GM19351 (cell line): ENCODE results near the gene KCNAB2.

Experiments used
- ATAC-seq: cut with Tn5 transposase; IDR thresholded peaks from one replicate; pipeline ENCODE4 v1.9.1; 2021; ENCODE audit warnings: mild to moderate bottlenecking, moderate library complexity; ENCODE audit not compliant: unreplicated experiment

Gene KCNAB2

DNA sequence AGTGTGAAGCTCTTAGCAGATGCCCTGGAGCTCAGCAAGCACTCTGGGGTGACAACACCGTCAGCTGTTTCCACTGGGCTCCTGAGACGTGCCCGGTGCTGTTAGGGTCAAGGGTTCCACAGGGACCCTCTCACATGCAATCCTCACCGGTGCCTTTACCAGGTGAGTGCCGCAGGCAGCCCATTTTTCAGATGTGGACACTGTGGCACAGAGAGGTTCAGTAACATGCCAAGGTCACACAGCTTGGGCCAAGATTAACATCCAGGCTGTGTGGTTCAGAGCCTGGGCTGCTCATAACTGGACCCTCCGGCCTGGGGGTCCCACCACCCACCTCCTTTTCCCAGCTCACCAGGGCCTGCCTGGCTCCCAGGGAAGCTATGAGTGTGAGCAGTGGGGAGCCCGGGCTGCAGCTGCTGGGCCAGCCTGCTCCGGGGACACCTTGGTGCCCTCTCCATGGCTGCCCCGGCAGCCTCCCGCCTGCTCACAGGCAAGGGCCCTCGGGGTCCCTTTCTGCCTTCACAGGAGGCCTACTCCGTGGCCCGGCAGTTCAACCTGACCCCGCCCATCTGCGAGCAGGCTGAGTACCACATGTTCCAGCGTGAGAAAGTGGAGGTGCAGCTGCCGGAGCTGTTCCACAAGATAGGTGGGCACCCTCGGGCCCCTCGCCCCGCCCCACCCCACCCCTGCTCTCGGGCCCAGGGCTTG is 49.3 kb downstream of the KCNAB2 start:
- ATAC-seq = no peak

DNA sequence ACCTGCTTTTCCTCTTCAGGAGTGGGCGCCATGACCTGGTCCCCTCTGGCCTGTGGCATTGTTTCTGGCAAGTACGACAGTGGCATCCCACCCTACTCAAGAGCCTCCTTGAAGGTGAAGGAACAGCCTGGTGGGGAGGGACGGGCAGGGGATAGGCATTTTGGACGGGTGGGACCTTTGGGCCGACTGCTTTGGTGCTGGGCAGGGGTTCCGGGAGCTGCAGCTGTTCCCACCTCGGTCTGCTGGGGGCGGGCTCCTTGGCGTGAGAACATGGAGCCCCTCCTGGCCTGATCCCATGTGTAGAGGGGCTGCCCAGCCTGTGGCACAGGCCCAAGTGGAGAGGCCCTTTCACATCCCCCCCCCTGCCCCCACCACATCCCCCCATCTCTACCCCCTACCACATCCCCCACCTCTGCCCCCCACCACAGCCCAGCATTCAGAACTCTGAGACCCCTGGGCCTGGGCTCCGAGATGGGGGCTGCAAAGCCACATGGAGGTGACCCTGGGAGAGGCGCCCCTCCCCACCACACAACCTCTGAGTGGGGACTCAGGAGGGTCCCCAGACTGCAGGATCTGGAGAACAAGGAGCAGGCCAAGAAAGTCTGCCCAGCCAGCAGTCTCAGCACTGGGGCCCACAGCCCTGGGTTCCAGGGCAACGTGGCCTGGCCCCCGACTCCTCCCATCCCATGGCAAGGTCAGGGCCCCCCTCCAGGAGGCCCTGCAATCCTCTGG is 50.0 kb downstream of the KCNAB2 start:
- ATAC-seq = no peak

DNA sequence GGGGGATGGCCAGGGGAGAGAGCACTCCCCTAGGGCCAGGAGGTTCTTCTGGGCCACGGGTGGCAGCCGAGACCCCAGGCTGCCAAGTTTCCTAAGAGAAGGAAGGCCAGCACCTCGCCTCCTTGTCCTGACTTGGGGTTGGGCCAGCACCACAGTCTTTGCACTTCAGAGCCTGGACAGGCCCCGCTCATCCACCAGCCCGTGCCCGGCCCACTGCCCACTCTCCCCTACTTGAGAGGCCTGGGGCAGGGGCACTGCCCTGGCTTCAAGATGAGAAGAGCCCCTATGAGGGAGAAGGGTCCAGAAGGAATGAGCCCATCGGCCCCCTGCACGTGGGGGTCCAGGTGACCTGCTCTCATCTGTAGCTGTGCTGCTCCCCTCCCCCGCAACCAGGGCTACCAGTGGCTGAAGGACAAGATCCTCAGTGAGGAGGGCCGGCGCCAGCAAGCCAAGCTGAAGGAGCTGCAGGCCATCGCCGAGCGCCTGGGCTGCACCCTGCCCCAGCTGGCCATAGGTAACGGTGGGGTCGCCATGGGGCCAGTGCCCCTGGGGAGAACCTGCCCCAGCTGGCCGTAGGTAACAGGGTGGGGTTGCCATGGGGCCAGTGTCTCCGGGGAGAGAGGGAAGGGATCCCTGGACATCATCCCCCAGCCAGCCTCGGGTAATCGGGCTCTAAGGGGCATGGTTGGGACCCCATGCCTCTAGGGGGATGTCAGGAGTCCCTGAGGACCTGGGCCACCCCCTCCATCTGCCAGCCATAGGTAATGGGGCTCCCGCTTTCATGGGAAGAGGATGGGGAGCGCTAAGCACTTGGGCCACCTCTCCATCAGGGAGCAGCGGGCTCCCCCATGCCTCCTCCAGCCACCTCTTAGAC is 50.8 kb downstream of the KCNAB2 start:
- no peak for ATAC-seq

DNA sequence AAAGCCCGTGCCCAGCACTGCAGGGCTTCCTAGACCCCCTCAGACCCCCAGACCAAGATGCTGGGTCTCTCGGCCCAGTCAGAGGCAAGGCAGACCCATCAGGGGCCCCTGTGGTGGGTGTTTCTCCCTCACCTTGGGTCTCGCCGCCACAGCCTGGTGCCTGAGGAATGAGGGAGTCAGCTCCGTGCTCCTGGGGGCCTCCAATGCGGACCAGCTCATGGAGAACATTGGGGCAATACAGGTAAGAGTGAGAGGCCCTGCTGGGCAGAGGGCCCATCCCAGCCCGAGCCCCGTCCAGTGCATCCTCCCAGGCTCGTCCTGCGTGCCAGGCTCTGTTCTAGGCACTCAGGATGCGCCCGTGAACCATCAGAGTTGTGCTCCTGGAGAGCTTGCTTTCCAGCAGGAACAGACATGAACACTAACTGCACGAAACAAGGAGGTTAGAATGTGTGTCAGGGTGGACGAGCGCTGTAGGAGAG is 51.5 kb downstream of the KCNAB2 start:
- ATAC-seq = no peak

DNA sequence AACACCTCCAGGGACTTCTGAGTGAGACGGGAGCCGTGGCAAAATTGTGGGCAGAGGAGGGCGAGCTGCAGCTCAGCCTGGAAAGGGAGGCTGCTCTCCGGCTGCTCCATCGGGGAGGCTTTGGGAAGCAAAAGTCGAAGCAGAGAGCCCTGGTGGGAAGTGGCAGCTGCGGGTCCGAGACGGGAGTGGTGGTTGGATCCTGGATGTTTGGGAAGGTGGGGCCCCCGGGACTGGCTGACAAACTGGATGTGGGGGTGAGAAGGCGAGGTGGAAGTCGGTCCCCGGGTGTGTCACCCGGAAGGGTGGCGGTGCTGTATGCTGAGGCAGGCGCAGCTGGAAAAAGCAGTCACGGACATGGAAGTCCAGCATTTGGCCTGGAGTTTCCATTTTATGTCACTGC is 52.1 kb downstream of the KCNAB2 start:
- ATAC-seq = no peak

DNA sequence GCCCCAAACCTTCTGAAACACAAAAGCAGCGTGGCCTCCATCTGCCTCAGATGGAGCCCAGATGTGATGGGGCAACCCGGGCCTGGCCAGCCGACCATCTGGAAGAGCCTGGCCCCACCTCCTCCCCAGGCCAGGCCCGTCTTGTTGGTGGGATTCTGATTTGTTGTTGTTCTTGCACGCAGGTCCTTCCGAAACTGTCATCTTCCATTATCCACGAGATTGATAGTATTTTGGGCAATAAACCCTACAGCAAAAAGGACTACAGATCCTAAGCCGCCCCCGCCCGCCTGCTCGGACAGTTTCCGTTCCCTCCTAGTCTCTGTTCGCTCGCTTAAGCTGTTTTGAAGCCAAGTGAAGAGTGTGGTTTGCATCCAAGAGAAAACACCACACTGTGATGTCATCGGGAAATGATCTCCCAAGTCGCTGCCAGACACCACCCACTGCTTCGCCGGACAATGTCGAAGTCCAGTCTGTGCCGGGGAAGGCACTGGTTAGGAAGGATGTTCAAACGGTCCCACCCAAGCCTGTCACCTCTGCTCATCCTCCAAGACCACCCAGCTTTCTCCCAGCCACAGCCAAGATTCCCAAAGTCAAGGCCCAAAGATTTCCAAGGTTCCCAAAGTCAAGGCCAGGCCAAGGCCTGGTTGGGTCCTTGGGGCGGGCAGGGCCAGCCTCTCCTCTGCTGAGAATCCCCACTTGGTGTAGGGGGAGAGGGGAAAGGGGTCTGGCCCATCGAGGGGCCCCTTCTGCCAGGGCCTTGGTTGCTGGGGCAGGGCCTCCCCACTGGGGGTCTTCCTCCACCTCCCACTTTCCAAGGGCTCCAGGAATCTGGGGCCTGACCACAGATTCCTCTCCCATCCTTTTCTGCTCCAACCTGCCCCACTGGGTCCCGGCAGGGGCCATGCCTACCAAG is 52.9 kb downstream of the KCNAB2 start:
- ATAC-seq = no peak

DNA sequence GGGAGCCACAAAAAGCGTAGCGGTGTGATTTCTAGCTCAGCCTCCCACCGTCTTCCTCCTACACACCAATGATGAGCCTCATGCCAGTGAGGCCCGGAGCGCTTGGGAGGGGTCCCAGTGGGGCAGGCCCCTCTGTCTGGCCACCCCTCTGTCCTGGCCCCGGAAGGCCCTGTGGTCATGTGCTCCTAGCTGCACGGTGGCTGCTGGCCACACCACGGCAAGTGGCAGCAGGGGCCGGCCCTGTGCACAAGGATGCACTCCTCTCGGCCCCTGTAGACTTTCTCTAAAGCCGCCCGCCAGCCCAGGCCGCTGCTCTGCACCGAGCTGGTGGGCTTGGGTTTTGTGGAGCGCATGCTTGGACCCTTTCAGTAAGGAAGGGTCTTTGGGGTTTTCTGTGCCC is 53.6 kb downstream of the KCNAB2 start:
- ATAC-seq = no peak

DNA sequence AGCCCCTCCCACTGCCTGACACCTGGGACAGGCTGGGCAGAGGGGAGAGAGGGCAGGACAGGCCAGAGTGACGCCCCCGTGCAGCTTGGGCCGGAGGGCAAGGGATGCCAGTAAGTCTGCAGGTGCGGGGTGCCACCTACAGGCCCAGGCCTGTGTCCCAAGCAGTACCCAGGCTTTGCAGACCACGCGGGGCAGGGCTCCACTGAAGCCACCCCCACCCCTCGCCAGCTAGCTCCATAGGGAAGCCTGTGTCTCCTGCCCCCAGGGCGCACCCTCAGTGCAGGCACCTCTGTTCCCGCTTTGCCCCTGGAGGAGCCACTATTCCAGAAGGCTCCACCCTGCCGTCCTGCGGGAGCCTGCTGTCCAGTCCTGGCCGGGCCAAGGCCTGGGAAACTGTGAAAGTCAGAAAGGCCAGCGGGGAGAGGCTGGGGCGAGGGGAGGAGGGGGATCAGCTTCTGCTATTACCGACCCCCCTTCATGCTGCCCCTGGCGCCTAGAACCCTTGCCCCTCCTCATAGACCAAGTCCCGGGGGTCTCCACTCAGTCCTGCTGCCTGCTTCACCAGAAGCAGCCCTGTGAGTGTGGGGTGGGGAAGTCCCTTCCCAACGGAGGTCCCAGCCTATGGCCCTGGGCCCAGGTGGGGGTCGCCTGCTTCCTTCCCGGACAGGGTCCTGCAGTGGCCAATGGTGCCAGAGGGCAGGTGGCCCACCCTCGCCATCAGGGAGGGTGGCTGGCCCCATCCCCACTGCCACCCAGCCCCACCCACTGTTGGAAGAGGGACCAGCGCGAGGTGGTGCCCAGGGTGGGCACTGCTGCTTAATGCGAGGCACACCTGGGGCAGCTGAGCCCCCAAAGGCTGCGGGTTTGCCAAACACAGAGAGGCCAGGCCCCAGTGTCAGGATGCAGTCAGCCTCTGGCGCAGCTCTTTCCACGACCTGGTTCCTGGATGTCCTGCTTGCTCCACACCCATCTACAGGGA is 54.4 kb downstream of the KCNAB2 start:
- no peak for ATAC-seq

DNA sequence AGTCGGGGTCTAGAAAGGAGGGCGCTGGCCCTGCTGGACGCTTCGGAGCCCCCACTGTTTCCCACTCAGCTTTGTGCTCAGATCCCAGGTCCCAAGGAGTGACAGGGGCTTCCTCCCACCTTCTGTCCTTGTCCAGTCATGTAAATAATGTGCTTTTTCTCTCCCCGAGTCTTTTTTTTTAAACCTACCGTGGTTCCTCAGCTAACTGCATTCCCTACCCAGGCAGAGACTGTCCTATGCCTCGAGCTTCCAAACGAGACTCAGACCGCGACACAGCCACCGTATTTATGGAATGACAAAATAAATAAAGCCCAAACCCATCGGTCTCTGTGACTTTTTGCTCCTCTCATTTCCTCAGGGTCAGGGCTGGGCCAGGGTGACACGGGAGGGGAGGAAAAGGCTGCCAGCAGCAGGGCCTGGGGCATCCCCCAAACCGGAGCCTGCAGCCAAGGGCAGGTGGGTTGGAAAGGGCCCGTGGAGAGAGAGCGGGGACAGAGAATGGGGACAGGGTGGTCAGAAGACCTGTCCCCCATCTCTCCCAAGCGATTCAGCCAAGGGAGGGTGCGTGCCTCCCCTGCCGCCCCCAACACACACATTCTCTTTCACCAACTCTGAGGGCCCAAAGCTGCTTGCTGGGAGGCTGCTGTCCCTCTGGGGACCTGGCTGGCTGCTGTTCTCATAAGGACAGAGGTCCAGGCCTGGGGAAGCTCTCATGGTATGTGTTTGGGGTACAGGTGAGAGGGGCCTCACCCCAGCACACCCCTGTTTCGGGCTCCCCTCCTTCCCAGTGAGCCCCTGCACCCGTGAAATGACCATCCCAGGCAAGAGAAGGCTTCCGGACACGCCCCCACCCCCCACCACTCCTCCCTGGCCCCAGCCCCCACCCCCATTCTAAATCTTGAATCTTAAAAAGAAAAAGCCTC is 55.4 kb downstream of the KCNAB2 start:
- ATAC-seq = no peak

DNA sequence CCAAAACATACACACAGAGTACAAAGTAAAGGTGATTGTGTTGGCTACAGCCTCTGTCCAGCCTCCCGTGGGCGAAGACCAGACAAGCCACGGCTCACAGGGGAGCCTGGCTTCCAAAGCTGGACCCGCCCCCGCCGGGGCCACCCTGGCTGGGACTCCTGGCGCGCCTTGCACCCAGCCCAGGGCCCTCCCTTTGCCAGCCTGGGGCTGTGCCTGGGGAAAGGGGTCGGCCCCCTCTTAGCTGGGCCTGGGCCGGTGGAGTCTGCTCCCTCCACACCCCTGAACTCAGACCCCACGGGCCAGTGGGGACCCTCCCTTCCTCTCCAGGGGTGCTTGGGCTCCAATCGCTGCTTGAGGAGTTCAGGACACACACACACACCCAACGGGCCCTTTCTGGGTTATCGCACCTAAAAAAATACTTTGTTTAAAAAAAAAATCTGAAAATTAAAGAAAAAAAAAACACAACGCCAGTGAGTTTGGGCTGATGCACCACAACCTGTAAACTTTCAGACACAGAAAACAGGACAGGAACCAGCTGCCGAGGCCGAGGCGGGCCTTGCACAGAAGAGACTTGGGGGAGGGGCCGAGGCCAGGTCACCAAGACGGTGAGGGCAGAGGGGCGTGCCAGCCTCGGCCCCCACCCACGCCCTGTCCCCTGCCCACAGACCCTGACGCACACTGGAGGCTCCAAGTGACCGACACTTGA is 56.3 kb downstream of the KCNAB2 start:
- no peak for ATAC-seq

DNA sequence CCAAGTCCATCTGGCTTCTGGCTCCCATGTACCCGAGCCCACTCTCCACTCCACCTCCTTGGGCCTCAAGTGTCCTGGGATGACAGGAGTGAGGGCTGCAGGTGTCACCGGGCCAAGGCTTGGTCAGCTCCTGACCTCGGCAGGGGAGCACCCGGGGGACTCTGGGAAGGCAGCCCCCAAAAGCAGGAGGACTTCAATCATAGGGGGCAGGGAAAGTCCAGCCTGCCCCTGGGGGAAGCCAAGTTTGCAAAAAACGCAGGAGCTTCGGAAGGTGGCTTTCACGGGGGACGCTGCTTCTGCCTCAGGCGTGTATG is 56.8 kb downstream of the KCNAB2 start:
- ATAC-seq = no peak

DNA sequence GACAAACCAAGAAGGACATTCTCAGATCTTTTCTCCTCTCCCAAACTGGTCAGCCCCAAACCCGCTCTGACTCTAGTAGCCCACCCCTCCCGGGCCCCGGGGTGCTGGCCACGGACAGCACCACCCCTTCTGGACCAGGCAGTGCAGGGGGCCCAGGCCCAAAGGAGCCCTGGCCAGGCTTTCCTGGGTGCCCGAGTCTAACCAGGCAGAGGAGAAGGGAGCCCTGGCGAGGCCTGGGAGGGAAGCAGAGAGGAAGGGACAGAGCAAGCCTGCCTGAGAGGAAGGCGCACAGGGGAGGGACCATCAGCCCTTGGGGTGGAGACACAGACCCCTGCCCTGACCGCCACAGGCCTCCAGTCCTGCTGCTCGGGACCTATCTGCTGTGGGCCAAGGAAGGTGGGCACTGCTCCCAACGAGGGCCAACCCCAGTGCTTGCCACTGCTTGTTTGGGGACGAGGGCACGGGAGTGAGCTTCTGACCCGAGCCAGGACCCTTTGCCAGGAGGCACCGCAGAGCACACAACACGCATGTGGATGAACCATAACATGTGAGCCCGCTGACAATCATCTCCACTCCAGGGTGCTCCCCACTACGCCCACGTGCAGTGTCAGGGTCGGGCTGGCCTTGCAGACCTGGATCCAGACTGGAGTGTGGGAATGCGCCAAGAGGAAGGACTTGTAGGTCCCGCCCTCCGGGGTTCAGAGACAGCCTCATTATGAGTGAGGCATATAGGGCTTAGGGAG is 57.6 kb downstream of the KCNAB2 start:
- no peak for ATAC-seq

DNA sequence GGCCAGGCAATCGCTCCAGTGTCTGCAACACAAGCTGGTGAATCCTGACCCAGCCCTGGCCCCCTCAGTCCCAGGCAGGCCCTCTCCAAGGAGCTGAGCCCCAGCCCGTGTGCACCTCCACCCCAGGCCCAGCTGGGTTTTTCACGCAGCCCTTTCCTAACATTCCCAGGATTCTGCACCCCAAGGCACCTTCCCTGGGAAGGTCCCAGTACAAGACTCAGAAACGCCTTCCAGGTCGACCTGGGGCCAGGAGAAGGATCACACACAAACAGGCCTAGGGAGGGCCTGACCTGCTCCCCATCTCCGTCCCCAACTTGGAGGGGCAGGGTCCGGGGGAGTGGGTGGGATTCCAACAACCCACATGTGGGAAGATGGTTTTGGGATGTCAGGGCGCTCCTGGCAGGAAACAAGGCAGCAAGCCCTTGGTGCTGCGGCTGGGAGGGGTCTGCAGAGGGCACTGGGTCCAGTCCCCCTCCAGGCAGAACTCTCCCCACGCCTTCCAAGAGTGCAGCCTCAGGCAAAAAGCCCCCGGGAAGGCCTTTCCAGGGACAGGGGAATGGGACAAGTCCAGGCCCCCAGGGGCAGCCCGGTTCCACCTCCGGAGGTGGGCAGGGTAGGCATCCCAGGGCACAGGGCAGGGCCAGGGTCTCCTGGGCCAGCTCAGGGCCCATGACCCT is 58.3 kb downstream of the KCNAB2 start:
- ATAC-seq = no peak

DNA sequence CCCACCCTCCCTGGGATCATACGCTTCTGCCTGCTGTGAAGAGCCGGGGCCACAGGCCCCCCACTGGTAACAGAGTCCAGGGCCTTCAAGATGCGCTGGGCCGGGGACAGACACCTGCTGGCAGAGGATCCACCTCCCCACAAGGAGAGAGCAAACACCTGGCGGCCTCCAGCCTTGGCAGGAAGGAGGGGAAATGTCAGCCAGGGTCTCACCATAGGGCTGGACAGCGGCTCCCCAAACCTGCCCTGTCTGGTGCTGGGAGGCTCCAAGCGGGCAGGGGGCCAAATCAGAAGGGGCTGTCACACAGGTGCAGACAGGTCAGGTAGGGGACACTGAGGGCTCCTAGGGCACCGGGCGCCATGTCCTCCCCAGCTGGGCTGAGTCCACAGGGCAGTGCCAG is 58.9 kb downstream of the KCNAB2 start:
- no peak for ATAC-seq

DNA sequence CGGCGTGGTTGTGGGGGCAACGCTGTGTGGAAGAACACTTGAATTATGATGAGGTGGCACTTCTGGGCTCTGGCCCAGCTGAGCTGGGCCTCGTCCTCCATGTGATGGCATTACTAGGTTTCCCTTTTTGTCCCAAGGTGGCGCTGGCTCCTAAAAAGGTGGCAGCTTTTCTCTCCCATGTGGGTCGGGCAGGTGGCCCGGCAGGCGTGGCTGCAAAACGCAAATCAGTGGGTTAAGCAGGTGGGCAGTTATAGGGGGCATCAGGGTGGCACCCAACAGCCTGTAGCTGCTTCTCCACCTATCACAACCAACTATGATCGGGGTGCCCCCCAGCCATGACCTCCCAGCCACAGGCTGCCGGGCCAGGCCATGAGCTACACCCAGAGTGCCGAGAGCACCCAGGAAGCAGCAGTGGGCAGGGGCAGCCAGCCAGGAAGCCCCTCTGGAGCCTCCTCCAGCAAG is 59.6 kb downstream of the KCNAB2 start:
- ATAC-seq = no peak

DNA sequence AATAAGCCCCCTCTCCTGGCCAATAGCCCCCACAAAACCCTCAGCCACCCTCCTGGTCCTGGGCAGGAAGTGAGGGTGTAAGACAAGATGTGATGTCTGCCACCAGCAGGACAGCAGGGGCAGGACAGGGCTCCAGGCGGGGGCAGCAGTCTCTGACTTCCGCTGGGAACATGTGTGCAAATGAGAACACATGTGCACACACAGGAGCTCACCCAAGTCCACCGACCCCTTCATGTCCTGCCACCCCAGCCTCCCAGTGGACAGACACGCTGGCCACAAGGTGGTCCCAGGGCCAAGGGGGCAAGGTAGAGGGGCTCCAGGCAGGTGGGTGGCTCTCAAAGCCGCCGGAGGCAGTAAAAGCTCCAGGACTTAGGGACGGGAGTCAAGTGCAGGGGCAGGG is 60.1 kb downstream of the KCNAB2 start:
- no peak for ATAC-seq
